Measurements from ENCODE around the gene PSD2.

The PSD2 gene

GRCh38 chr5:139872851-139873794 lies 77.5 kb downstream of the PSD2 start:
- DNase-seq (ENCODE audit: low spot score), result no peak

- DNase-seq (ENCODE audit: low spot score), result no peak
Observed at GRCh38 chr5:139875957-139876356, 80.3 kb downstream of the PSD2 start.

GRCh38 chr5:139877129-139877597 lies 81.6 kb downstream of the PSD2 start:
- DNase-seq (ENCODE audit: low spot score), result no peak

GRCh38 chr5:139878093-139878492 lies 82.5 kb downstream of the PSD2 start:
- no peak for DNase-seq (ENCODE audit: low spot score)

GRCh38 chr5:139880416-139881142 lies 85.0 kb downstream of the PSD2 start:
- DNase-seq (ENCODE audit: low spot score), result no peak

GRCh38 chr5:139881143-139881733 lies 85.6 kb downstream of the PSD2 start:
- DNase-seq (ENCODE audit: low spot score), result no peak

- no peak for DNase-seq (ENCODE audit: low spot score)
Observed at GRCh38 chr5:139882316-139882715, 86.7 kb downstream of the PSD2 start.

- DNase-seq (ENCODE audit: low spot score), result no peak
Observed at GRCh38 chr5:139882961-139883539, 87.4 kb downstream of the PSD2 start.

GRCh38 chr5:139884144-139884543 lies 88.5 kb downstream of the PSD2 start:
- no peak for DNase-seq (ENCODE audit: low spot score)

GRCh38 chr5:139884734-139885133 lies 89.1 kb downstream of the PSD2 start:
- no peak for DNase-seq (ENCODE audit: low spot score)

GRCh38 chr5:139885172-139885856 lies 89.7 kb downstream of the PSD2 start:
- DNase-seq (ENCODE audit: low spot score), result no peak

- DNase-seq (ENCODE audit: low spot score), result no peak
Observed at GRCh38 chr5:139885857-139886208, 90.2 kb downstream of the PSD2 start.

- DNase-seq (ENCODE audit: low spot score), result no peak
Observed at GRCh38 chr5:139886213-139886612, 90.6 kb downstream of the PSD2 start.

GRCh38 chr5:139888370-139888769 lies 92.8 kb downstream of the PSD2 start:
- DNase-seq (ENCODE audit: low spot score), result no peak

- no peak for DNase-seq (ENCODE audit: low spot score)
Observed at GRCh38 chr5:139889410-139889809, 93.8 kb downstream of the PSD2 start.

- no peak for DNase-seq (ENCODE audit: low spot score)
Observed at GRCh38 chr5:139893873-139894272, 98.3 kb downstream of the PSD2 start.

Small RNAs within 50 kb of the gene (small RNA-seq; reads per million reads assigned to genes)
- 0 reads per million in 2 experiments for gene AC008667.4

Measured in SK-N-DZ (cell line).